Ovary (tissue), 3 donors: Measurements from ENCODE around the gene S1PR5.

Source experiments
- CTCF ChIP-seq, 3 donors: fragments of 450-650 bp in 2 of 3; fragments of 200-600 bp in 1 of 3; IDR thresholded peaks; one replicate each; pipeline versions ENCODE4 v1.5.1 to v1.8.0; 2016 to 2022; ENCODE audit warnings: antibody characterized with exemption in 3 of 3, mild to moderate bottlenecking in 1 of 3
- POLR2A ChIP-seq: fragments of 450-650 bp; IDR thresholded peaks from one replicate; pipeline ENCODE4 v1.6.1; 2017; ENCODE audit warnings: antibody characterized with exemption, mild to moderate bottlenecking, moderate library complexity
- donor health status: DM: no; HTN: no; CAD: no.

- no peak for TF ChIP-seq POLR2A
- TF ChIP-seq CTCF (IDR thresholded peaks at IDR 0.05): no peak
Observed at GRCh38 chr19:10553087-10553667, 35.9 kb upstream of the S1PR5 start.
